ENCODE data around the gene EDIL3. TPM values are rescaled to one million over a fixed set of nuclear protein-coding genes. Genes with fewer than 3 reads are reported as not detected.

The EDIL3 gene
- total RNA-seq, 6 experiments from 2014 or later = 3.0 to 52.7 (median 47.5) TPM

GRCh38 chr5:84115727-84116126, 269.0 kb downstream of the EDIL3 start:
- Mint-ChIP-seq H3K4me3 (no peak overlapping the region), H3K27me3 (ENCODE audit: insufficient read depth) (peaks cover 2% of the 10 kb centered on the region; the same call in 1 of the 2 replicates), H3K27ac (no peak overlapping the region), H3K9me3 (peaks cover 10% of the 10 kb centered on the region; the same call in 1 of the 2 replicates), H3K36me3 (ENCODE audit: low read depth) (no peaks in the 10 kb centered on the region), H3K4me1 (ENCODE audit: low read depth) (peaks cover 9% of the 10 kb centered on the region; the same call in 1 of the 2 replicates)
- DNase-seq = no peak
- no peak for TF ChIP-seq CTCF (IDR thresholded peaks at IDR 0.05)

DNA sequence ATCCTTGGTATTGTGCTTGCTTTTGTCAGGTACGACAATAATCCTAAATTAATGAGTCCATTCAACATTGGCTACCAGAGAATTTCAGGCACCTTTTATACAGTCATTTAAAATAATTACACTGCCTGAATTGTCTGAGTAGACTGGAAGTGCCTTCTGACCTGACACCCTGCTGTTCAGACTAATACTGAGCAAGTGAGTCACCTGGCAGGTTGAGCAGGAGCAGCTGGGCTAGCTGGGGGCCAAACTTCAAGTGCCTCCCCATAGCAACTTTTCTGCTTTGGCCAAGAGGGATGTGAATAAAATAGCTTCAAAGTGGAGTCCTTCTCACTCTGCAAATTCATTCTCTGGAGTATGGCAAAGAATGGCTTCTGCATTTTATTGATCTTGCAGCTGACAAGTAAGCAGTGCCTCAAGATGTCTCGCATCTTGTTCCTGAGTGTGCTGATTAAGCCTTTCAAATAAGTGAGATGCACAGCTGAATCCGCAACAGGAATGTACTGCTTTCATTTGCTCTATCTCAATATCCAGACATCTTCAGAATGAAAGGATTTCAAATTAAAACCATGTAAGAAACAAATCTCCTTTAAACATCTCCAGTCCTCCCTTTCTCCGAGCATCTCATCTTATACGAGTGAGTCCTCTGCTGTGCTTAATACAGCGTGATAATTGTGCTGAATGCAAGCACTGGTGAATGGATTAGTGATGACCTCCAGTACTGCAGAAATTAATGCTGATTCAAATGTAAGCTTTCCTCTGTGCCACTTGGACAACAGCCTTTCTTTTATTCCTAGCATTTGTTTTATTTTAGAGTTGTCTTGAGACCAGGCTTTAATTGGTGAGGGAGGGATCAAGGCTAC, 271.2 kb downstream of the EDIL3 start:
- no peak overlapping the region; the same call in 1 of the 2 replicates for H3K4me3 Mint-ChIP-seq
- no peak for DNase-seq
- no peak overlapping the region for H3K27ac Mint-ChIP-seq

DNA sequence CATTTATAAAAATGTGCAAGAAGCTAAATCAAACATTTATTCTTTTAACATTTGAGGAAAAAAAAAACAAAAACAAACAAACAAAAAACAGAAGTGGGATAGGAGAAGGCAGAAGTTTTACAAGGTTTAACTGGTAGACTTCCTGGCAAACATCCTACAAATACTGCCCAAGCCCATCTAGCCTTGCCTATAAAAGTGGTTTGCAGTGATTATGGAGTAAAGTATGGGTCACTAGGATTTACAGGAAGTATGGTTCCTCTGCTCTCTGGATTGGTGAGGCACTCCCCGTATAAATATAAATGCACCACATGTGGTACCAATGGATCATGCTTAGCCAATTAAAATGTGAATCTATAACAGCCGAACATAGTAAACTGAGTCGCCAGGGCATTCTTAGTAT, 291.9 kb downstream of the EDIL3 start:
- H3K4me3 Mint-ChIP-seq = no peak overlapping the region
- H3K36me3 Mint-ChIP-seq (ENCODE audit: low read depth) = peaks cover 8% of the 10 kb centered on the region; the same call in 1 of the 2 replicates
- no peaks in the 10 kb centered on the region for H3K4me1 Mint-ChIP-seq (ENCODE audit: low read depth)
- no peak for DNase-seq
- H3K27ac Mint-ChIP-seq = no peak overlapping the region
- no peaks in the 10 kb centered on the region for H3K27me3 Mint-ChIP-seq (ENCODE audit: insufficient read depth)
- peaks cover 24% of the 10 kb centered on the region for H3K9me3 Mint-ChIP-seq
- TF ChIP-seq CTCF (IDR thresholded peaks at IDR 0.05) = no peak

More for the DNA sequence above, 271.2 kb downstream of the EDIL3 start:
- H3K4me1 Mint-ChIP-seq (ENCODE audit: low read depth) = peaks cover 9% of the 10 kb centered on the region; the same call in 1 of the 2 replicates
- H3K9me3 Mint-ChIP-seq = peaks cover 7% of the 10 kb centered on the region; the same call in 1 of the 2 replicates
- H3K27me3 Mint-ChIP-seq (ENCODE audit: insufficient read depth) = peaks cover 2% of the 10 kb centered on the region; the same call in 1 of the 2 replicates
- no peak for TF ChIP-seq CTCF (IDR thresholded peaks at IDR 0.05)
- no peaks in the 10 kb centered on the region for H3K36me3 Mint-ChIP-seq (ENCODE audit: low read depth)

DNA sequence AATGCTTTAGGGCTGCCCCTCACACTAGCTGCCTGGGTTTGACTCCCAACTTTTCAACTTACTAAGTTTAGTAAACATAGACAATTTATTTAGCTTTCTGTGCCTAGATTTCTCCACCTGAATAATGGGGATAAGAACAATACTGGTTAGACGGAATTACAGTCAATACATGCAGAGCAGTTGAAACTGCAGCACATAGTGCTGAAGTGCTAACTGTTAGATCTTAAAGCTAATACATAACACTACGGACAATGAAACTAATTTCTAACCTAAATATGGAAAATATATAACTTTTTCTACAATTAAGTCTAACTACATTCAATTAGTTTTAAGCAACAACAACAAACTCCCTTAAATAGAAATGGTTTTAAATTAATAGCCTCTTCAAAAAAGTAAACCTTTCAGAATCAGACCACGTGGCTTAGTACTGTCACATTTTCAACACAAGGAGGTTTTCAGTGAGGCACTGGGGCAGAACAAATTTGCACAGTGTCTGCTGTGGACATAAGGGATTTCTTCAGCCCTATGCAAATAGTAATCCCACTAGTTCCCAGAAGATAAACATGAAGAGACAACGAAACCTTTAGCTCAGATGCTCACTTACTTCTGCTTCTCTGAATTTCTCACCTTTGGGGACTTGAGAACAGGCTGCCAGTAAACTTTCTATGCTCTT, 293.4 kb downstream of the EDIL3 start:
- no peaks in the 10 kb centered on the region for H3K4me1 Mint-ChIP-seq (ENCODE audit: low read depth)
- no peak overlapping the region for H3K4me3 Mint-ChIP-seq
- no peak for DNase-seq
- no peaks in the 10 kb centered on the region; the same call in 1 of the 2 replicates for H3K27me3 Mint-ChIP-seq (ENCODE audit: insufficient read depth)
- H3K9me3 Mint-ChIP-seq = peaks cover 20% of the 10 kb centered on the region
- TF ChIP-seq CTCF (IDR thresholded peaks at IDR 0.05) = no peak
- peaks cover 3% of the 10 kb centered on the region; the same call in 1 of the 2 replicates for H3K36me3 Mint-ChIP-seq (ENCODE audit: low read depth)
- no peak overlapping the region for H3K27ac Mint-ChIP-seq

DNA sequence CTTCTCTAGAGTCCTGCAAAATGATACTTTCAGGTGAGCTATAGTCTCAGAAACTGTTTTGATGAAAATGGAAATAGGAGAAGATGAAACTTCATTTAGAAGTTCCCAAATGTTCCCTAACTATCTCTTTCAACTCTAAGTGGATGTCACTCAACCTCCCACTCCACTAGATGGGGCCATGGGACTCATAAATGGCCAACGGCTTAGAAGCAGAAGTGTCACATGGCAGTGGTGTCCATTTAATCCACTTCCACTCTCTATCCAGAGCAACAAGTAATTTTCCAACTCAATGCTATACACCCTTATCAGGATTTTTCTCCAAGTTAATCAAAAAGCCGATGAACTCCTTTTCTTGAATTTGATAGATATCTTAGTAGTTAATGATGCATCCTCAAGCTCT, 295.7 kb downstream of the EDIL3 start:
- no peaks in the 10 kb centered on the region; the same call in 1 of the 2 replicates for H3K27me3 Mint-ChIP-seq (ENCODE audit: insufficient read depth)
- H3K4me1 Mint-ChIP-seq (ENCODE audit: low read depth) = no peaks in the 10 kb centered on the region
- TF ChIP-seq CTCF (IDR thresholded peaks at IDR 0.05) = peak; percentile 29; the same call in 1 of the 2 replicates
- H3K9me3 Mint-ChIP-seq = peaks cover 15% of the 10 kb centered on the region
- H3K27ac Mint-ChIP-seq = no peak overlapping the region
- no peak for DNase-seq
- H3K4me3 Mint-ChIP-seq = no peak overlapping the region
- H3K36me3 Mint-ChIP-seq (ENCODE audit: low read depth) = peaks cover 4% of the 10 kb centered on the region; the same call in 1 of the 2 replicates

All from HFFc6 (cell line).